Measurements from ENCODE around the gene ADPRHL1.
"Not testable (repeated sequence)": the region's sequence is repeated elsewhere in the genome, so short reads cannot be mapped to it uniquely, and the experiment has no call there.

The ADPRHL1 gene

GRCh38 chr13:113477724-113478123, 24.4 kb upstream of the ADPRHL1 start:
- no peak for DNase-seq (ENCODE audit: low read depth)
- no peak for TF ChIP-seq CTCF (conservative IDR thresholded peaks at IDR 0.05; ENCODE audit: low read depth, low read length)
- H3K4me3 ChIP-seq (ENCODE audit: low read length) = no peak overlapping the region

- H3K4me3 ChIP-seq (ENCODE audit: low read length) = no peak overlapping the region
- TF ChIP-seq CTCF (conservative IDR thresholded peaks at IDR 0.05; ENCODE audit: low read depth, low read length) = no peak
- DNase-seq (ENCODE audit: low read depth) = no peak
Observed at GRCh38 chr13:113476811-113477210, 23.5 kb upstream of the ADPRHL1 start.

- no peak for DNase-seq (ENCODE audit: low read depth)
- no peak overlapping the region for H3K4me3 ChIP-seq (ENCODE audit: low read length)
- no peak for TF ChIP-seq CTCF (conservative IDR thresholded peaks at IDR 0.05; ENCODE audit: low read depth, low read length)
Observed at GRCh38 chr13:113475911-113476310, 22.6 kb upstream of the ADPRHL1 start.

- no peak for DNase-seq (ENCODE audit: low read depth)
- no peak overlapping the region for H3K4me3 ChIP-seq (ENCODE audit: low read length)
- no peak for TF ChIP-seq CTCF (conservative IDR thresholded peaks at IDR 0.05; ENCODE audit: low read depth, low read length)
Observed at GRCh38 chr13:113475280-113475679, 22.0 kb upstream of the ADPRHL1 start.

GRCh38 chr13:113474179-113474578, 20.9 kb upstream of the ADPRHL1 start:
- no peak for DNase-seq (ENCODE audit: low read depth)
- no peak overlapping the region for H3K4me3 ChIP-seq (ENCODE audit: low read length)
- no peak for TF ChIP-seq CTCF (conservative IDR thresholded peaks at IDR 0.05; ENCODE audit: low read depth, low read length)

DNA sequence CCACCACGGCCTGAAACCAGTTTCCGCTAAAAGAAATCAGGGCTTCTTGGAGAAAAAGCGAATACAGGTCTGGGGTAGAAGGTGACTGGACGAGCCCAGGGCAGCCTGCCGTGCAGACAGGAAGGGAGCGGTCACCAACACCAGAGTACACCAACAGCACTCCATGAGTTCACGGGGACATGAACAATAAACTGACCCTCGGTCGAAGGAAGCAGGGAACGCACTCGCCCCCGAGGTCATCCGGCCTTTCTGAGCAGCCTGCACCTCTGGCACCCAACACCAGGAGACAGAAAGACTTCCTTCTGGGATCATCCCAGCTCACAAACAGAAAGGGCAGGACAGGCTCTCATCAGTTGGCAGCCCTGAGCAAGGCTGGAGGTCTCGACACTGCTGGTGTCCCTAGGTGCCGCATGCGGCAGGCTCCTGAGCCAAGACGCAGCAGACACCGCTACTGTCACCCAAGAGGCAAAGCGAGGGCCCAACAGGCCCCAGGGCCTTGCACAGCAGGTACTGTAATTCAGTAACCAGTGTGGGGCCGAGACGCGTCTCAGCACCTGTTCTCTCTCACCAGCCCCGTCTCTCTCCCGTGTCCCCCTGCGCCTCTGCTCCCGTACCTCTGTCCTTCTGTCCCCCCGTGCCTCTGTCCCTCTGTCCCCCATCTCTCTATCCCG, 19.2 kb upstream of the ADPRHL1 start:
- H3K4me3 ChIP-seq (ENCODE audit: low read length) = no peak overlapping the region
- no peak for TF ChIP-seq CTCF (conservative IDR thresholded peaks at IDR 0.05; ENCODE audit: low read depth, low read length)
- no peak for DNase-seq (ENCODE audit: low read depth)

DNA sequence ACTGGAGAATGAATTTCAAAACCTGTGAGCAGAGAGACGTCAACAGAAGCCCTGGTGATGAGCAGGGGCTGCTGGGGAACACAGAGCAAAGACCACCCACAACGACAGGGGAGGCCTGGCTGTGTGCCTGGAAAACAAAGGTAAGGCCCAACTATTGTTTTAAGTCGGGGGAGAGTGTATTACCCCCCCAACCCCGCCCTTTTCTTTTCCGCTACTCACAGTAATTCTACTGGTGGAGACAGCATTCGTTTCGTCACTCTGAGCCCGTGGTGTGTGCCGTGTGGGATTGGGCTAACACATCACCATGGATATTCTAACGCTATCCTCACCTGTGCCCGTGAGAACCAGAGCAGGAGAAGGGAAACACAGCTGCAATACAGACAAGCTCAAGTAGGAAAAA, 18.6 kb upstream of the ADPRHL1 start:
- DNase-seq (ENCODE audit: low read depth) = no peak
- H3K4me3 ChIP-seq (ENCODE audit: low read length) = no peak overlapping the region
- TF ChIP-seq CTCF (conservative IDR thresholded peaks at IDR 0.05; ENCODE audit: low read depth, low read length) = no peak

DNA sequence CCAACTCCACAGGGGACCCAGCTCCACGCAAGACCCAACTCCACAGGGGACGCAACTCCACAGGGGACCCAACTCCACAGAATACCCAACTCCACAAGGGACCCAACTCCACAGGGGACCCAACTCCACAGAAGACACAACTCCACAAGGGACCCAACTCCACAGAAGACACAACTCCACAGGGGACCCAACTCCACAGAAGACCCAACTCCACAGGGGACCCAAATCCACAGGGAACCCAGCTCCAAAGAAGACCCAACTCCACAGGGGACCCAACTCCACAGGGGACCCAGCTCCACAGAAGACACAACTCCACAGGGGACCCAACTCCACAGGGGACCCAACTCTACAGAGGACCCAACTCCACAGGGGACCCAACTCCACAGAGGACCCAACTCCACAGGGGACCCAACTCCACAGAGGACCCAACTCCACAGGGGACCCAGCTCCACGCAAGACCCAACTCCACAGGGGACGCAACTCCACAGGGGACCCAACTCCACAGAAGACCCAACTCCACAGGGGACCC, 17.4 kb upstream of the ADPRHL1 start:
- not testable (repeated sequence) for DNase-seq (ENCODE audit: low read depth); H3K4me3 ChIP-seq (ENCODE audit: low read length)
